Gastrocnemius medialis (tissue), 4 donors: ENCODE measurements around the gene WNK2. TPM values are rescaled to one million over a fixed set of nuclear protein-coding genes. Genes with fewer than 3 reads are reported as not detected.
A peak's percentile ranks its signal among the peaks of the same experiment; 100 is the strongest.

Experiments
- ATAC-seq, 2 donors: fragments of 150-250 bp; one replicate each; pipeline ENCODE4 v1.9.1; 2016
- DNase-seq, 2 donors: peaks; one replicate each; pipeline ENCODE4 v3.0.0-alpha.2; 2019
- H3K27ac ChIP-seq, 4 donors: fragments of 200-600 bp; sonication (generic); 1 replicate in 1 of 4; 2 replicates in 3 of 4; pipeline ENCODE4 v1.5.1; 2016 to 2018; ENCODE audit warnings: mild to moderate bottlenecking in 2 of 4, moderate library complexity in 1 of 4
- H3K27me3 ChIP-seq, 3 donors: fragments of 200-600 bp; sonication (generic) in 2 of 3; 1 replicate in 1 of 3; 2 replicates in 2 of 3; pipeline versions ENCODE4 v1.5.1 to v1.6.0; 2016 to 2019; ENCODE audit warnings: mild to moderate bottlenecking in 1 of 3, moderate library complexity in 1 of 3
- H3K36me3 ChIP-seq, 2 donors: fragments of 200-600 bp; sonication (generic) in 1 of 2; one replicate each; pipeline ENCODE4 v1.5.1; 2017 to 2018
- H3K4me1 ChIP-seq, 2 donors: fragments of 200-600 bp; sonication (generic) in 1 of 2; one replicate each; pipeline ENCODE4 v1.5.1; 2016 to 2017; ENCODE audit warnings: mild to moderate bottlenecking in 2 of 2
- H3K4me3 ChIP-seq, 4 donors: fragments of 200-600 bp; sonication (generic) in 3 of 4; 1 replicate in 1 of 4; 2 replicates in 3 of 4; pipeline ENCODE4 v1.5.1; 2016 to 2019; ENCODE audit warnings: mild to moderate bottlenecking in 2 of 4
- H3K9me3 ChIP-seq, 3 donors: fragments of 200-600 bp; sonication (generic) in 2 of 3; 1 replicate in 1 of 3; 2 replicates in 2 of 3; pipeline ENCODE4 v1.5.1; 2016 to 2019
- CTCF ChIP-seq, 5 experiments: fragments of 450-650 bp in 3 of 5; fragments of 200-600 bp in 2 of 5; sonication (generic) in 2 of 5; IDR thresholded peaks in 4 of 5; conservative IDR thresholded peaks in 1 of 5; 1 replicate in 4 of 5; 2 replicates in 1 of 5; pipeline ENCODE4 v1.5.1; 2016 to 2019; ENCODE audit warnings: antibody characterized with exemption in 5 of 5, mild to moderate bottlenecking in 3 of 5, moderate library complexity in 3 of 5
- POLR2A ChIP-seq, 2 donors: fragments of 450-650 bp; IDR thresholded peaks; one replicate each; pipeline ENCODE4 v1.6.1; 2017; ENCODE audit warnings: antibody characterized with exemption in 2 of 2, mild to moderate bottlenecking in 2 of 2, moderate library complexity in 2 of 2
- in situ Hi-C, 4 donors: fragments of 200-750 bp; cut with MboI; loops; one replicate each; pipeline versions ENCODE4 v1.15.0 to v1.8.0; 2017; ENCODE audit warnings: low sequenced_read_pairs in 4 of 4
- intact Hi-C: fragments of 100-400 bp; cut with DNase I; formaldehyde crosslinking; loops from one replicate; pipeline ENCODE4 v1.15.1; 2023; ENCODE audit warnings: low total_unique reads
- total RNA-seq, 4 donors: library from RNA; depleted of rRNA; stranded (reverse); fragments of >200 nt; gene quantifications; one replicate each; pipeline versions ENCODE4 v1.1.0 to v1.2.3, GENCODE V29; 2016

The WNK2 gene
- total RNA-seq, 4 donors from 2014 or later, result 11.3 to 43.0 (median 24.7) TPM

GRCh38 chr9:93177676-93178075, 6.3 kb upstream of the WNK2 start:
- intact Hi-C loops (no loop called here), in situ Hi-C loops (no loop called here)
- peaks cover 6 to 9% of the 10 kb centered on the region in 2 donors for H3K4me1 ChIP-seq
- H3K27ac ChIP-seq, result no peak overlapping the region
- H3K9me3 ChIP-seq, result no peaks in the 10 kb centered on the region
- no peaks in the 10 kb centered on the region for H3K27me3 ChIP-seq
- TF ChIP-seq POLR2A (IDR thresholded peaks at IDR 0.05) (no peak), CTCF (IDR thresholded peaks at IDR 0.05 in 4 of 5, conservative IDR thresholded peaks at IDR 0.05 in 1 of 5) (no peak)
- DNase-seq, result no peak
- ATAC-seq, result no peak
- H3K36me3 ChIP-seq, result no peaks in the 10 kb centered on the region
- no peak overlapping the region for H3K4me3 ChIP-seq

- ATAC-seq (no peak), DNase-seq (no peak)
- Histone ChIP-seq H3K4me1 (peaks cover 11 to 15% of the 10 kb centered on the region in 2 donors), H3K4me3 (no peak overlapping the region), H3K27ac (no peak overlapping the region), H3K9me3 (no peaks in the 10 kb centered on the region), H3K36me3 (no peaks in the 10 kb centered on the region), H3K27me3 (no peaks in the 10 kb centered on the region)
- intact Hi-C loops (no loop called here), in situ Hi-C loops (no loop called here)
- TF ChIP-seq POLR2A (IDR thresholded peaks at IDR 0.05), result no peak
- TF ChIP-seq CTCF (IDR thresholded peaks at IDR 0.05 in 4 of 5, conservative IDR thresholded peaks at IDR 0.05 in 1 of 5), result no peak
Observed at GRCh38 chr9:93178851-93179786, 4.8 kb upstream of the WNK2 start.

GRCh38 chr9:93180938-93181337, 3.0 kb upstream of the WNK2 start:
- Histone ChIP-seq H3K4me1 (peaks cover 16 to 21% of the 10 kb centered on the region in 2 donors), H3K4me3 (no peak overlapping the region), H3K27ac (peak overlapping the region in 1 of 4 donors; percentile 40), H3K36me3 (no peaks in the 10 kb centered on the region), H3K9me3 (no peaks in the 10 kb centered on the region), H3K27me3 (no peaks in the 10 kb centered on the region)
- TF ChIP-seq CTCF (IDR thresholded peaks at IDR 0.05 in 4 of 5, conservative IDR thresholded peaks at IDR 0.05 in 1 of 5) (no peak), POLR2A (IDR thresholded peaks at IDR 0.05) (no peak)
- DNase-seq (no peak), ATAC-seq (no peak)
- in situ Hi-C loops, result no loop called here
- intact Hi-C loops, result no loop called here

- Histone ChIP-seq H3K4me1 (peaks cover 25 to 31% of the 10 kb centered on the region in 2 donors), H3K36me3 (no peaks in the 10 kb centered on the region), H3K27me3 (no peaks in the 10 kb centered on the region), H3K9me3 (no peaks in the 10 kb centered on the region), H3K27ac (peak overlapping the region in 3 of 4 donors; percentile 2 to 40 (median 18)), H3K4me3 (no peak overlapping the region)
- in situ Hi-C loops (no loop called here), intact Hi-C loops (loop anchor here (2.0 kb wide), 1 partner anchor 21 kb away; no protein-coding TSS in a partner anchor)
- DNase-seq (peak in 1 of 2 donors; percentile 58), ATAC-seq (peak; percentile 27 to 36)
- no peak for TF ChIP-seq POLR2A (IDR thresholded peaks at IDR 0.05)
- TF ChIP-seq CTCF (IDR thresholded peaks at IDR 0.05 in 4 of 5, conservative IDR thresholded peaks at IDR 0.05 in 1 of 5), result no peak
Observed at GRCh38 chr9:93181672-93182435, 2.1 kb upstream of the WNK2 start.
